ENCODE measurements around the gene LRRK1. TPM values are rescaled to one million over a fixed set of nuclear protein-coding genes. Genes with fewer than 3 reads are reported as not detected.

LRRK1 gene
- total RNA-seq, 2 donors from 2014 or later, result 0.74 to 1.2 TPM

- ATAC-seq (replicated peaks in 1 of 2), result no peak
- H3K27ac Mint-ChIP-seq, result no peak overlapping the region
- DNase-seq, result no peak
Measured at GRCh38 chr15:101060576-101061551, 141.7 kb downstream of the LRRK1 start.

DNA sequence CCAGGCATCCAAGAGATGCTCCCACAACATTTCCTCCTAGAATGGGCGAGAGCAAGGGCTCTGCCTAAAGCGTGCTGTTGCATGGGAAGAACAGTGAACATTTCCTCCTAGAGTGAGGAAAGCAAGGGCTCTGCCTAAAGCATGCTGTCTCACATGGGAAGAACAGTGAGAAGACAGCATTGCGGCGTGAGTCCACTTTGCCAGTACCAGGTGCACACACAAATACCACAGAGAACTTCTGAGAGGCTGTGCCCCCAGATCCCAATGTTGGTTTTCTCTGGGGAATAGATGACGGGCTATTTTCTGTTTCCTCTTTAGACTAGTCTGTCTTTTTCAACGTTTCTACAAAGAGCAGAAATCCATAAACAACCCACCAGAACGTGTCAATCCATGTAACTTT is 142.9 kb downstream of the LRRK1 start:
- ATAC-seq (replicated peaks in 1 of 2), result no peak
- Mint-ChIP-seq H3K27ac (no peak overlapping the region), H3K27me3 (ENCODE audit: low read depth) (no peaks in the 10 kb centered on the region), H3K9me3 (no peaks in the 10 kb centered on the region), H3K36me3 (ENCODE audit: insufficient read depth in 2 of 2) (no peaks in the 10 kb centered on the region), H3K4me3 (no peak overlapping the region), H3K4me1 (ENCODE audit: low read depth) (no peaks in the 10 kb centered on the region)
- DNase-seq, result no peak

More at GRCh38 chr15:101060576-101061551, 141.7 kb downstream of the LRRK1 start:
- Mint-ChIP-seq H3K4me3 (no peak overlapping the region), H3K27me3 (ENCODE audit: low read depth) (no peaks in the 10 kb centered on the region), H3K36me3 (ENCODE audit: insufficient read depth in 2 of 2) (no peaks in the 10 kb centered on the region), H3K9me3 (no peaks in the 10 kb centered on the region), H3K4me1 (ENCODE audit: low read depth) (no peaks in the 10 kb centered on the region)

DNA sequence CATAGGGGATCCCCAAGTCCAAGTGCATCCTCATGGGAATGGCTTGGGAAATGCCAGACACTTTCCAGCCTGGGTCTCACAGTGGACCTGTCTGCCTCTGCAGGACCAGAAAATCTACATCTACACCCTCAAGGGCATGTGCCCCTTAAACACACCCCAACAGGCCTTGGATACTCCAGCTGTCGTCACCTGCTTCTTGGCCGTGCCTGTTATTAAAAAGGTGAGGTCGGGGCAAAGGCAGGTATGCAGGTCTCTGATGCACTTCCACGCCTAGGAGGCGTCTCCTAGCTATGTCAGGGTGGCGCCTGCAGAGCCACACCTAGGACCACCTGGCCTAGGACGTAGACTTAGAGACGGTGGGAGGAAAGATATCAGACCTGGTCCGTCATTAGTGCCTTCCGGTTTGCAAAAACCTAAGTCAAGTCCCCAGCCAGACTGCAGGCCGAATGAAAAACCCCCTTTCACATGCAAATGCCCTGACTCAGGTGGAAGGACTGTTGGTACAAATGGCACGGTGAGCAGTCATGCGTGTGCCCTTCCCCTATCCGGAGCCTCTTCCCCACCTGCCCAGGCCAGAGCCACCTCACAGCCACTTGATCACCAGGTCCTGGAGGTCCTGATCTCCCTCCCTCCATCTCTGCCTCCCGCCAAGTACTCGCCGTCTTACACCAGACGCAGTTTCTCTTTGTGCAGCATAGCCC is 143.5 kb downstream of the LRRK1 start:
- Mint-ChIP-seq H3K36me3 (ENCODE audit: insufficient read depth in 2 of 2) (no peaks in the 10 kb centered on the region), H3K4me3 (no peak overlapping the region), H3K4me1 (ENCODE audit: low read depth) (no peaks in the 10 kb centered on the region), H3K27ac (no peak overlapping the region), H3K27me3 (ENCODE audit: low read depth) (no peaks in the 10 kb centered on the region), H3K9me3 (no peaks in the 10 kb centered on the region)
- DNase-seq (no peak), ATAC-seq (replicated peaks in 1 of 2) (no peak)

- no peaks in the 10 kb centered on the region for H3K4me1 Mint-ChIP-seq (ENCODE audit: low read depth)
- no peaks in the 10 kb centered on the region for H3K36me3 Mint-ChIP-seq (ENCODE audit: insufficient read depth in 2 of 2)
- H3K4me3 Mint-ChIP-seq, result no peak overlapping the region
- ATAC-seq (replicated peaks in 1 of 2) (no peak), DNase-seq (no peak)
- H3K9me3 Mint-ChIP-seq, result no peaks in the 10 kb centered on the region
- no peak overlapping the region for H3K27ac Mint-ChIP-seq
- H3K27me3 Mint-ChIP-seq (ENCODE audit: low read depth), result no peaks in the 10 kb centered on the region
Measured at GRCh38 chr15:101063212-101063611, 144.1 kb downstream of the LRRK1 start.

GRCh38 chr15:101063891-101064794 is 145.0 kb downstream of the LRRK1 start:
- H3K4me3 Mint-ChIP-seq, result no peak overlapping the region

DNA sequence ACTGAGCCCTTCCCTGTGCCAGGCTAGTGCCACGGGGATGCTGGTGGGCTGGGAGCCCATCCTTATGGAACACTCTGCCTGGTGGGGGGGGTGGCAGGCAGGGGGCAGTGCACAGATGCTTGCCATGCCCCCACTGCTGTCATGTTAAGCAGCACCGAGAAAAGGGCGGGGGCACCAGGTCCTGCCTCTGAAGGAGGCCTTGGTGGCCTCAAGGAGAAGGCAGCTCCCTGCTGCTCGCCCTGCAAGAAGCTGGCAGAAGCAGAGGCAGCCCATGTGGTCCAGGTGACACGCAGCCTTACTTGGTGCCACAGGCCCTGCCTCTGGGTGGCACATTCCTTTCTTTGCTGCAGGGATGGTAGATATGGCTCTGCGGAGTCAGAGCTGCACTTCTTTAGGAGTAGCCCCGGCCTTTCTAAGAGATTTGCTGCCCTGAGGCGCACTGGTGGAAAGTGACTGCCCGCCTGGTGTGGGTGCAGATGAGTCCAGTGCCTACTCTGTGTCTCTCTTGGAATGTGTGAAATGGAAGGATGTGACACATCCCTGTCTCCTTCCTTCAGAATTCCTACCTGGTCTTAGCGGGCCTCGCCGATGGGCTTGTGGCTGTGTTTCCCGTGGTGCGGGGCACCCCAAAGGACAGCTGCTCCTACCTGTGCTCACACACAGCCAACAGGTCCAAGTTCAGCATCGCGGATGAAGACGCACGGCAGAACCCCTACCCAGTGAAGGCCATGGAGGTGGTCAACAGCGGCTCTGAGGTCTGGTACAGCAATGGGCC is 145.8 kb downstream of the LRRK1 start:
- H3K27ac Mint-ChIP-seq, result no peak overlapping the region
- H3K4me1 Mint-ChIP-seq (ENCODE audit: low read depth), result no peaks in the 10 kb centered on the region
- no peaks in the 10 kb centered on the region for H3K9me3 Mint-ChIP-seq
- H3K4me3 Mint-ChIP-seq, result no peak overlapping the region
- no peaks in the 10 kb centered on the region for H3K36me3 Mint-ChIP-seq (ENCODE audit: insufficient read depth in 2 of 2)
- DNase-seq, result no peak
- H3K27me3 Mint-ChIP-seq (ENCODE audit: low read depth), result no peaks in the 10 kb centered on the region
- no peak for ATAC-seq (replicated peaks in 1 of 2)

More at GRCh38 chr15:101063891-101064794, 145.0 kb downstream of the LRRK1 start:
- no peaks in the 10 kb centered on the region for H3K36me3 Mint-ChIP-seq (ENCODE audit: insufficient read depth in 2 of 2)
- no peak overlapping the region for H3K27ac Mint-ChIP-seq
- no peaks in the 10 kb centered on the region for H3K9me3 Mint-ChIP-seq
- no peak for ATAC-seq (replicated peaks in 1 of 2)
- no peak for DNase-seq
- H3K4me1 Mint-ChIP-seq (ENCODE audit: low read depth), result no peaks in the 10 kb centered on the region
- H3K27me3 Mint-ChIP-seq (ENCODE audit: low read depth), result no peaks in the 10 kb centered on the region

GRCh38 chr15:101065570-101066221 is 146.5 kb downstream of the LRRK1 start:
- H3K36me3 Mint-ChIP-seq (ENCODE audit: insufficient read depth in 2 of 2), result no peaks in the 10 kb centered on the region
- peaks cover 6% of the 10 kb centered on the region for H3K4me1 Mint-ChIP-seq (ENCODE audit: low read depth)
- H3K9me3 Mint-ChIP-seq, result no peaks in the 10 kb centered on the region
- ATAC-seq (replicated peaks in 1 of 2) (no peak), DNase-seq (no peak)
- H3K27ac Mint-ChIP-seq, result no peak overlapping the region
- H3K27me3 Mint-ChIP-seq (ENCODE audit: low read depth), result no peaks in the 10 kb centered on the region
- H3K4me3 Mint-ChIP-seq, result no peak overlapping the region

- H3K27ac Mint-ChIP-seq, result no peak overlapping the region
- peaks cover 15% of the 10 kb centered on the region for H3K4me1 Mint-ChIP-seq (ENCODE audit: low read depth)
- no peak overlapping the region for H3K4me3 Mint-ChIP-seq
- no peaks in the 10 kb centered on the region for H3K36me3 Mint-ChIP-seq (ENCODE audit: insufficient read depth in 2 of 2)
- H3K27me3 Mint-ChIP-seq (ENCODE audit: low read depth), result no peaks in the 10 kb centered on the region
- DNase-seq (no peak), ATAC-seq (replicated peaks in 1 of 2) (no peak)
- H3K9me3 Mint-ChIP-seq, result no peaks in the 10 kb centered on the region
Measured at GRCh38 chr15:101066501-101067408, 147.6 kb downstream of the LRRK1 start.

DNA sequence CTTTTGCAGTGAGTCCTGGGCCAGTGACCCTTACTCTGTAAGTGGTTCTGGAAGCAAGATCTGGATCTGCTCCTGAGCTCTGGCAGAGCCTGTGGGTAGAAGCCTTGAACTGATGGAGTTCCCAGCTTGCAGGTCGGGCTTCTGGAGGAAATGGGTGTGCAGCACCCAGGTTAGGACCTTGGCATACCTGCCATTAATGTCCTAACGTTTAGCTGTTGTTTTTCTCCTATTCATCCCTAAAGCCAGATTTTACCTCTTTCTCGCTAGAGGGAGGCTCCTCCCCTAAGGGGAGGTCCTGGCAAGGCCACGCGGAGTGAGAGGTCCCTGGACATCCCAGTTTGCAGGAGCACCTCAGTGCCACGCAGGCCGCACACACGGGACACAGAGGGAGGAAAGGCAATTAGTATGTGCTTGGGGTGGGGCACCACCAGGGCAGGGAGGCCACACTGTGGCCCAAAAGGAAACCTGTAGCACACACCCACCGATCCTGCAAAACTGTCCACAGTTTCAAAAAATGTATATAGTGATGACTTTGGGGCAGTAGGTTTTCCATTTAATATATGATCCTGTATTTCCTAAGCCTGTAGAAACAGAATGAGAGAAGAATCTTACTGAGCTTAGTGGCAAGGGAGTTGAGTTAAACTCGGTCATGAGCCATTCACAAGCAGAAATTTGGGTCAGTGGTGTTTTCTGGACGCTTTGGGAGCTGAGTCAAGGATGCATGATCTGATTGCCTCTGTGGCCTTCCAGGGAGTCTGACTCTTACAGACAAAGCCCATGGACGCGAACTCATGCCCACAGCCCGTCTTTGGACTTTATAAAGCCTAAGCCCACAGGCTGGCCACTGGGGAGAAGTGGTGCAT is 148.7 kb downstream of the LRRK1 start:
- no peak for DNase-seq
- Mint-ChIP-seq H3K4me1 (ENCODE audit: low read depth) (peaks cover 15% of the 10 kb centered on the region), H3K9me3 (no peaks in the 10 kb centered on the region), H3K27ac (no peak overlapping the region), H3K36me3 (ENCODE audit: insufficient read depth in 2 of 2) (no peaks in the 10 kb centered on the region), H3K27me3 (ENCODE audit: low read depth) (no peaks in the 10 kb centered on the region), H3K4me3 (no peak overlapping the region)
- ATAC-seq (replicated peaks in 1 of 2), result no peak

- DNase-seq (no peak), ATAC-seq (replicated peaks in 1 of 2) (no peak)
- no peaks in the 10 kb centered on the region for H3K36me3 Mint-ChIP-seq (ENCODE audit: insufficient read depth in 2 of 2)
- peaks cover 5% of the 10 kb centered on the region for H3K27me3 Mint-ChIP-seq (ENCODE audit: low read depth)
- H3K4me1 Mint-ChIP-seq (ENCODE audit: low read depth), result peaks cover 15% of the 10 kb centered on the region
- no peak overlapping the region for H3K27ac Mint-ChIP-seq
- H3K9me3 Mint-ChIP-seq, result no peaks in the 10 kb centered on the region
- no peak overlapping the region for H3K4me3 Mint-ChIP-seq
Measured at GRCh38 chr15:101068523-101068960, 149.4 kb downstream of the LRRK1 start.

Measured in activated T-cell treated with anti-CD3 and anti-CD28 coated beads, Interleukin-2, amount 50 U/mL, for 72 hours (primary cell).